OCI-LY7 (cell line): ENCODE data around the gene TMIE. TPM values are rescaled to one million over a fixed set of nuclear protein-coding genes. Genes with fewer than 3 reads are reported as not detected.
"Not testable (repeated sequence)": the region's sequence is repeated elsewhere in the genome, so short reads cannot be mapped to it uniquely, and the experiment has no call there.

Experiments used
- BruUV-seq: library from RNA; stranded (reverse); fragments of 400-500 nt; replicated peaks from 2 replicates; lab custom pipeline; 2021; lab: Mats Ljungman, UMichigan
- CTCF ChIA-PET: fragments of 300-600 bp; sonication (Branson Sonifier 250); formaldehyde crosslinking; loops from one replicate; lab custom pipeline; 2022; ENCODE audit warnings: antibody characterized with exemption; ENCODE audit not compliant: unreplicated experiment; lab: Charles Lee
- POLR2A ChIA-PET: fragments of 300-600 bp; sonication (Branson Sonifier 250); formaldehyde crosslinking; loops from one replicate; lab custom pipeline; 2022; ENCODE audit warnings: antibody characterized with exemption; lab: Charles Lee
- DNase-seq: peaks from one replicate; pipeline ENCODE4 v3.0.0-alpha.2; 2015; ENCODE audit warnings: low spot score
- H2AFZ ChIP-seq: fragments of 200-600 bp; sonication (generic), shearing (Covaris generic); 2 replicates; pipeline ENCODE4 v1.6.1; 2014; ENCODE audit warnings: mild to moderate bottlenecking, antibody characterized with exemption, low read length, moderate library complexity
- H3K27ac ChIP-seq: fragments of 200-600 bp; sonication (generic); 2 replicates; pipeline ENCODE4 v1.5.1; 2014; ENCODE audit warnings: mixed run types, low read depth, mild to moderate bottlenecking, moderate library complexity, low read length, inconsistent platforms; ENCODE audit not compliant: poor library complexity, severe bottlenecking
- H3K36me3 ChIP-seq: fragments of 200-600 bp; sonication (generic); 2 replicates; pipeline ENCODE4 v1.6.1; 2014; ENCODE audit warnings: mild to moderate bottlenecking, antibody characterized with exemption, low read length, moderate library complexity, mixed read lengths; ENCODE audit not compliant: insufficient read depth
- H3K4me1 ChIP-seq: fragments of 200-600 bp; sonication (generic); 2 replicates; pipeline ENCODE4 v1.5.1; 2014; ENCODE audit warnings: mild to moderate bottlenecking, low read length; ENCODE audit not compliant: insufficient read depth, poor library complexity, severe bottlenecking
- H3K4me2 ChIP-seq: fragments of 200-600 bp; sonication (generic); 2 replicates; pipeline ENCODE4 v1.6.1; 2014; ENCODE audit warnings: mild to moderate bottlenecking, low read length
- H3K4me3 ChIP-seq: fragments of 200-600 bp; sonication (generic); 2 replicates; pipeline ENCODE4 v1.5.1; 2014; ENCODE audit warnings: mild to moderate bottlenecking, low read depth, low read length; ENCODE audit not compliant: poor library complexity, severe bottlenecking
- H3K79me2 ChIP-seq: fragments of 200-600 bp; sonication (generic); 2 replicates; pipeline ENCODE4 v1.6.1; 2016; ENCODE audit warnings: low read depth, mild to moderate bottlenecking, low read length, moderate library complexity, mixed read lengths; ENCODE audit not compliant: insufficient read depth
- H3K9me2 ChIP-seq: fragments of 200-600 bp; sonication (generic); 2 replicates; pipeline ENCODE4 v1.6.1; 2016; ENCODE audit warnings: mild to moderate bottlenecking, low read length, mixed read lengths; ENCODE audit not compliant: insufficient read depth
- H3K9me3 ChIP-seq: fragments of 200-600 bp; sonication (generic); 2 replicates; pipeline ENCODE4 v1.6.1; 2014; ENCODE audit warnings: mild to moderate bottlenecking, mixed run types, low read length, mixed read lengths
- H4K20me1 ChIP-seq: fragments of 200-600 bp; sonication (generic); 2 replicates; pipeline ENCODE4 v1.6.1; 2014; ENCODE audit warnings: mild to moderate bottlenecking, antibody characterized with exemption, low read length, moderate library complexity, mixed read lengths; ENCODE audit not compliant: insufficient read depth
- EZH2phosphoT487 ChIP-seq: fragments of 200-600 bp; sonication (generic); IDR thresholded peaks from 2 replicates; pipeline ENCODE4 v1.6.1; 2018; ENCODE audit warnings: low read depth, borderline replicate concordance, mild to moderate bottlenecking, mixed run types, antibody characterized with exemption, low read length, moderate library complexity, mixed read lengths
- intact Hi-C: fragments of 100-400 bp; cut with micrococcal nuclease; formaldehyde crosslinking; loops from one replicate; pipeline ENCODE4 v1.10.0; 2022; ENCODE audit not compliant: unreplicated experiment
- total RNA-seq, 2 experiments: library from RNA; depleted of rRNA in 1 of 2; stranded (reverse); fragments of >200 nt in 1 of 2; shearing (Covaris generic) in 1 of 2; gene quantifications; 2 replicates each; pipeline ENCODE4 v1.2.3, GENCODE V29; 2014 to 2022
- TF ChIP-seq, protein P1 (sequence below): fragments of 200-600 bp; sonication (generic); conservative IDR thresholded peaks from 2 replicates; pipeline ENCODE4 v1.5.1; 2014; ENCODE audit warnings: mild to moderate bottlenecking, antibody characterized with exemption, low read length, moderate library complexity, mixed read lengths

Gene TMIE
- total RNA-seq, 2 experiments from 2014 or later = not detected

- Histone ChIP-seq H3K4me1 (no peaks in the 10 kb centered on the region), H3K27ac (no peak overlapping the region), H3K79me2 (no peaks in the 10 kb centered on the region), H3K4me3 (no peak overlapping the region), H3K4me2 (no peak overlapping the region), H2AFZ (no peak overlapping the region), H4K20me1 (no peaks in the 10 kb centered on the region), H3K36me3 (no peaks in the 10 kb centered on the region), H3K9me3 (no peaks in the 10 kb centered on the region), H3K9me2 (no peaks in the 10 kb centered on the region)
- TF ChIP-seq, protein P1, sequence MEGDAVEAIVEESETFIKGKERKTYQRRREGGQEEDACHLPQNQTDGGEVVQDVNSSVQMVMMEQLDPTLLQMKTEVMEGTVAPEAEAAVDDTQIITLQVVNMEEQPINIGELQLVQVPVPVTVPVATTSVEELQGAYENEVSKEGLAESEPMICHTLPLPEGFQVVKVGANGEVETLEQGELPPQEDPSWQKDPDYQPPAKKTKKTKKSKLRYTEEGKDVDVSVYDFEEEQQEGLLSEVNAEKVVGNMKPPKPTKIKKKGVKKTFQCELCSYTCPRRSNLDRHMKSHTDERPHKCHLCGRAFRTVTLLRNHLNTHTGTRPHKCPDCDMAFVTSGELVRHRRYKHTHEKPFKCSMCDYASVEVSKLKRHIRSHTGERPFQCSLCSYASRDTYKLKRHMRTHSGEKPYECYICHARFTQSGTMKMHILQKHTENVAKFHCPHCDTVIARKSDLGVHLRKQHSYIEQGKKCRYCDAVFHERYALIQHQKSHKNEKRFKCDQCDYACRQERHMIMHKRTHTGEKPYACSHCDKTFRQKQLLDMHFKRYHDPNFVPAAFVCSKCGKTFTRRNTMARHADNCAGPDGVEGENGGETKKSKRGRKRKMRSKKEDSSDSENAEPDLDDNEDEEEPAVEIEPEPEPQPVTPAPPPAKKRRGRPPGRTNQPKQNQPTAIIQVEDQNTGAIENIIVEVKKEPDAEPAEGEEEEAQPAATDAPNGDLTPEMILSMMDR = no peak
- TF ChIP-seq EZH2phosphoT487 = no peak
- intact Hi-C loops = no loop called here
- DNase-seq = no peak
- POLR2A ChIA-PET = interaction anchor here (0.6 kb wide), 1 partner anchor 80 kb away, joined by 5 read pairs; no protein-coding TSS in a partner anchor
- BruUV-seq = no TSS peak
- CTCF ChIA-PET = no interaction called here
Measured at GRCh38 chr3:46736006-46736872, 35.0 kb downstream of the TMIE start.

- Histone ChIP-seq H3K9me2 (no peaks in the 10 kb centered on the region), H2AFZ (no peak overlapping the region), H3K36me3 (no peaks in the 10 kb centered on the region), H4K20me1 (no peaks in the 10 kb centered on the region), H3K4me1 (no peaks in the 10 kb centered on the region), H3K9me3 (no peaks in the 10 kb centered on the region), H3K79me2 (no peaks in the 10 kb centered on the region), H3K4me3 (no peak overlapping the region), H3K4me2 (no peak overlapping the region), H3K27ac (no peak overlapping the region)
- no TSS peak for BruUV-seq
- no peak for TF ChIP-seq EZH2phosphoT487
- TF ChIP-seq, protein P1 = no peak
- ChIA-PET CTCF (no interaction called here), POLR2A (interaction anchor here (0.6 kb wide), 1 partner anchor 15 kb away, joined by 3 read pairs; no protein-coding TSS in a partner anchor)
- intact Hi-C loops = no loop called here
- no peak for DNase-seq
Measured at GRCh38 chr3:46737329-46737731, 36.1 kb downstream of the TMIE start.

GRCh38 chr3:46739565-46739964, 38.4 kb downstream of the TMIE start:
- CTCF ChIA-PET, H3K9me2 ChIP-seq, H3K36me3 ChIP-seq, intact Hi-C loops, H2AFZ ChIP-seq, H3K4me2 ChIP-seq, H4K20me1 ChIP-seq, POLR2A ChIA-PET, H3K79me2 ChIP-seq, H3K9me3 ChIP-seq, H3K4me3 ChIP-seq, H3K4me1 ChIP-seq, DNase-seq, H3K27ac ChIP-seq, BruUV-seq: not testable (repeated sequence)
